HepG2 (cell line): Measurements from ENCODE around the gene ANKRD11. TPM values are rescaled to one million over a fixed set of nuclear protein-coding genes. Genes with fewer than 3 reads are reported as not detected.
A peak's percentile ranks its signal among the peaks of the same experiment; 100 is the strongest.
"Not testable (repeated sequence)": the region's sequence is repeated elsewhere in the genome, so short reads cannot be mapped to it uniquely, and the experiment has no call there.

ENCODE experiments used
- ATAC-seq: fragments of 200-7000 bp; cut with Tn5 transposase; 3 replicates; pipeline ENCODE4 v1.9.1; 2020; ENCODE audit warnings: mild to moderate bottlenecking, moderate library complexity
- BruUV-seq: library from RNA; stranded (reverse); fragments of 400-500 nt; replicated peaks from 2 replicates; lab custom pipeline; 2021; lab: Mats Ljungman, UMichigan
- CTCF ChIA-PET: fragments of 300-600 bp; formaldehyde crosslinking; extraction: SDS; loops from one replicate; lab custom pipeline; 2021; ENCODE audit warnings: low total read pairs, inconsistent platforms, low intra/inter-chr PET ratio; lab: Yijun Ruan, JAX
- POLR2A ChIA-PET: fragments of 350-600 bp; sonication (Branson Sonifier 250); formaldehyde crosslinking; loops from one replicate; lab custom pipeline; 2020; ENCODE audit warnings: antibody characterized with exemption, inconsistent platforms; lab: Yijun Ruan, JAX
- DNase-seq: peaks from one replicate; pipeline ENCODE4 v3.0.0-alpha.2; 2015; ENCODE audit warnings: low spot score
- FAIRE-seq: peaks from 3 replicates; lab custom pipeline; 2011; peaks lifted over from hg19 to GRCh38; lab: Jason Lieb, UNC
- H2AFZ ChIP-seq: one replicate; pipeline ENCODE4 v1.6.1; 2011; ENCODE audit warnings: low read length, inconsistent platforms
- H3K27ac ChIP-seq: fragments of 300-600 bp; 3 replicates; pipeline ENCODE4 v1.8.0; 2011; ENCODE audit warnings: mixed run types, mild to moderate bottlenecking, mixed read lengths, low read length, inconsistent platforms; ENCODE audit not compliant: insufficient read depth; ENCODE audit errors: extremely low read length
- H3K27me3 ChIP-seq, 2 experiments: fragments of 200-600 bp in 1 of 2; 2 replicates in 1 of 2; 3 replicates in 1 of 2; pipeline versions ENCODE4 v1.6.0 to v1.8.0; 2011; ENCODE audit warnings: low read length in 2 of 2, mild to moderate bottlenecking in 2 of 2, moderate library complexity in 2 of 2, inconsistent platforms in 1 of 2; ENCODE audit not compliant: insufficient read depth in 2 of 2, control insufficient read depth in 1 of 2
- H3K36me3 ChIP-seq, 2 experiments: fragments of 200-600 bp in 1 of 2; replicated peaks in 1 of 2; 2 replicates in 1 of 2; 3 replicates in 1 of 2; pipeline versions ENCODE4 v1.5.1 to v1.8.0; 2011; ENCODE audit warnings: low read length in 2 of 2, inconsistent platforms in 1 of 2; ENCODE audit not compliant: insufficient read depth in 2 of 2, control insufficient read depth in 1 of 2
- H3K4me1 ChIP-seq: 2 replicates; pipeline ENCODE4 v1.5.1; 2012; ENCODE audit warnings: low read length, inconsistent platforms; ENCODE audit not compliant: insufficient read depth
- H3K4me2 ChIP-seq: 2 replicates; pipeline ENCODE4 v1.6.0; 2011; ENCODE audit warnings: low read depth, low read length, inconsistent platforms
- H3K4me3 ChIP-seq, 3 experiments: fragments of 200-600 bp in 1 of 3; sonication (generic), shearing (Covaris generic) in 1 of 3; replicated peaks in 1 of 3; 2 replicates each; pipeline ENCODE4 v1.5.1; 2011 to 2016; ENCODE audit warnings: low read length in 3 of 3, inconsistent platforms in 2 of 3, low read depth in 2 of 3, mild to moderate bottlenecking in 2 of 3, control low read depth in 1 of 3, mixed read lengths in 1 of 3; ENCODE audit not compliant: insufficient read depth in 1 of 3
- H3K79me2 ChIP-seq: one replicate; pipeline ENCODE4 v1.6.1; 2011; ENCODE audit warnings: low read length, inconsistent platforms; ENCODE audit not compliant: insufficient read depth
- H3K9ac ChIP-seq: 2 replicates; pipeline ENCODE4 v1.6.0; 2011; ENCODE audit warnings: mild to moderate bottlenecking, low read depth, low read length, inconsistent platforms; ENCODE audit not compliant: insufficient read depth
- H3K9me3 ChIP-seq: 2 replicates; pipeline ENCODE4 v1.5.1; 2012; ENCODE audit warnings: mild to moderate bottlenecking, low read length
- H4K20me1 ChIP-seq: 2 replicates; pipeline ENCODE4 v1.6.0; 2011; ENCODE audit warnings: inconsistent platforms, mild to moderate bottlenecking, low read length, moderate library complexity; ENCODE audit not compliant: insufficient read depth
- AGO1 ChIP-seq: fragments of 200-400 bp; formaldehyde crosslinking; IDR thresholded peaks from 2 replicates; pipeline ENCODE4 v1.6.1; 2017; ENCODE audit warnings: mild to moderate bottlenecking, low read depth, low read length, moderate library complexity; ENCODE audit not compliant: poor library complexity, severe bottlenecking
- CREBL2 ChIP-seq: sonication (generic); formaldehyde crosslinking; IDR thresholded peaks from 2 replicates; pipeline ENCODE4 v1.8.1; 2023; ENCODE audit warnings: missing genetic modification reagents, mild to moderate bottlenecking, borderline replicate concordance
- DMTF1 ChIP-seq: sonication (generic); formaldehyde crosslinking; IDR thresholded peaks from 2 replicates; pipeline ENCODE4 v1.4.0; 2020; ENCODE audit warnings: mild to moderate bottlenecking, missing genetic modification reagents
- ETV6 ChIP-seq: sonication (generic); formaldehyde crosslinking; conservative IDR thresholded peaks from 2 replicates; pipeline ENCODE4 v1.4.0; 2020; ENCODE audit warnings: missing genetic modification reagents
- KDM4B ChIP-seq: sonication (generic); formaldehyde crosslinking; IDR thresholded peaks from 2 replicates; pipeline ENCODE4 v1.4.0; 2020; ENCODE audit warnings: missing genetic modification reagents
- PLRG1 ChIP-seq: fragments of 450-650 bp; conservative IDR thresholded peaks from 2 replicates; pipeline ENCODE4 v1.6.1; 2016
- SNAPC2 ChIP-seq: sonication (generic); formaldehyde crosslinking; IDR thresholded peaks from 2 replicates; pipeline ENCODE4 v1.8.1; 2022; ENCODE audit warnings: mild to moderate bottlenecking, missing genetic modification reagents
- SP140L ChIP-seq: sonication (generic); formaldehyde crosslinking; IDR thresholded peaks from 2 replicates; pipeline ENCODE4 v1.4.0; 2020; ENCODE audit warnings: missing genetic modification reagents, borderline replicate concordance
- TEAD2 ChIP-seq: sonication (generic); formaldehyde crosslinking; IDR thresholded peaks from 2 replicates; pipeline ENCODE4 v1.9.0; 2021; ENCODE audit warnings: missing genetic modification reagents
- ZEB1 ChIP-seq: IDR thresholded peaks from 2 replicates; pipeline ENCODE4 v1.6.1; 2012; ENCODE audit warnings: mild to moderate bottlenecking, low read depth, inconsistent platforms; ENCODE audit not compliant: insufficient replicate concordance
- ZKSCAN1 ChIP-seq: fragments of 150-350 bp; IDR thresholded peaks from 2 replicates; pipeline ENCODE4 v1.6.1; 2014; ENCODE audit warnings: low read length
- ZNF317 ChIP-seq: sonication (generic); formaldehyde crosslinking; IDR thresholded peaks from 2 replicates; pipeline ENCODE4 v1.5.0; 2020; ENCODE audit warnings: mild to moderate bottlenecking, missing genetic modification reagents
- ZNF34 ChIP-seq: sonication (generic); formaldehyde crosslinking; IDR thresholded peaks from 2 replicates; pipeline ENCODE4 v1.4.0; 2020; ENCODE audit warnings: mild to moderate bottlenecking, missing genetic modification reagents, borderline replicate concordance
- ZNF768 ChIP-seq: sonication (generic); formaldehyde crosslinking; IDR thresholded peaks from 2 replicates; pipeline ENCODE4 v1.4.0; 2020; ENCODE audit warnings: missing genetic modification reagents
- ZSCAN25 ChIP-seq: sonication (generic); formaldehyde crosslinking; IDR thresholded peaks from 2 replicates; pipeline ENCODE4 v1.8.0; 2022; ENCODE audit warnings: mild to moderate bottlenecking, missing genetic modification reagents
- WGBS: methylation state at CpG from one replicate; pipeline ENCODE4 v1.1.6; 2017; ENCODE audit warnings: low lambda C conversion rate; 5-methylcytosine and 5-hydroxymethylcytosine counted together
- in situ Hi-C: cut with HindIII; loops from 2 replicates; pipeline ENCODE4 v1.10.0; 2017; ENCODE audit warnings: low pct_unique_long_range_greater_than_20kb; ENCODE audit not compliant: extremely low pct_ligation_motif_present
- intact Hi-C: fragments of 100-400 bp; cut with micrococcal nuclease; formaldehyde crosslinking; loops from one replicate; pipeline ENCODE4 v1.10.0; 2022; ENCODE audit not compliant: unreplicated experiment
- polyA plus RNA-seq, 8 experiments: library from polyadenylated mRNA; depleted of rRNA in 3 of 8; stranded (reverse) in 7 of 8; unstranded in 1 of 8; fragments of >200 nt; fragmentation: Illumina TruSeq in 4 of 8; extraction: Trizol in 4 of 8; gene quantifications; 2 replicates each; pipeline versions ENCODE4 v1.2.1 to v1.2.3, GENCODE V29; 2011 to 2016; ENCODE audit warnings: low read depth in 4 of 8, missing spikeins in 1 of 8, mixed read lengths in 1 of 8; ENCODE audit not compliant: insufficient read depth in 1 of 8
- total RNA-seq, 5 experiments: library from RNA; depleted of rRNA; stranded (reverse); fragments of >200 nt; fragmentation: Illumina TruSeq; extraction: Trizol; gene quantifications; 2 replicates each; pipeline ENCODE4 v1.2.3, GENCODE V29; 2016; ENCODE audit warnings: low read depth in 1 of 5

Gene ANKRD11
- total and polyA plus RNA-seq, 2 of the 13 experiments (the other 11 are each of a cell fraction or from before 2014, with no cell fraction given), result 21.4 to 38.4 TPM

DNA sequence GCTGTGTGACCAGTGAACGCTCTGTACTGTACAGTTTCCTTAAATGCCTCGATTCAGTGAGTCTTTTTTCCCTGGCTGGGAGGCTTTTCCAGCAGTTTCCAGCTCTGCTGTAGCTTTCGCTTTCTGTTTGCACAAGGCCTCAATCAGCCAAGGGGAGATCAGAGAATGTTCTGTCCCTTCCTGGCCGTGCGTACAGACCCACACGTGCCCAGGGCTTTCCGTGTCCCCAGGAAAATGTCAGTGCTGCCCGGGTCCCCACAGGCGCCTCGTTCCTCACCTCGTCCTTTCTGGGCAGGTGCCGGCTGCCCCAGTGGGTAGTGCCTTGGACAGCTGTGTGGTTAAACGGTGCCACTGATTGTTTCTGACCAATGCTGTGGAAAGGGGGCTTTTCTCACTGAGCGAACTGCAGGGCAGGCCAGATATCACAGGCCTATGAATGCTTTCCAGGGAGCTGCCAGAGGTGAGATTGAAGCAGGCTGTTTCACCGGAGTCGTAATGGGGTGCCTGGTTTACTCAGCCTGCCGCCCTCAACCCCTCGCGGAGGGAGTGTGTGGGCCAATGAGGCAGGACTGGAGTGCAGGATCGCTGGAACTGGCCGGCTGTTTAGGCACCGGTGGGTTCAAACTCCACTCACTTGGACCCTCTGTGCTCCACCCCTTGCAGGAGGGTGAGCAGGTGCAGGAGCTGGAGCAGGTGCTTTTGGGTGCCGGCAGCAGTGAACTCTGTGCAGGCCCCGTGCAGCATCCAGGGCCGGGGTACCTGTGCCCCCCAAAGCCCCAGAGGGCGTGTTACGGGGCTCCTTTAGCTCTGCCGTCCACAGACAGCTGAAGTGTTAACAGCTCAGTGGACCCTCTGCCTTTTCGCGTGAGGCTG lies 228.4 kb downstream of the ANKRD11 start (continued):
- TF ChIP-seq AGO1 (peak; percentile 65), PLRG1 (no peak), SP140L (0 out of 2 replicates have a peak, but pooled peaks have one; percentile 20), ZNF768 (peak; percentile 78), ZEB1 (peak; percentile 45), CREBL2 (0 out of 2 replicates have a peak, but pooled peaks have one; percentile 49), KDM4B (CRISPR knock-in tag) (0 out of 2 replicates have a peak, but pooled peaks have one; percentile 15), ZNF34 (CRISPR knock-in tag) (peak; percentile 91), DMTF1 (CRISPR knock-in tag) (no peak), ZNF317 (no peak), ETV6 (CRISPR knock-in tag) (0 out of 2 replicates have a peak, but pooled peaks have one; percentile 31), TEAD2 (CRISPR knock-in tag) (no peak), SNAPC2 (0 out of 2 replicates have a peak, but pooled peaks have one; percentile 71), ZKSCAN1 (0 out of 2 replicates have a peak, but pooled peaks have one; percentile 28), ZSCAN25 (peak; percentile 68; the same call in 1 of the 2 replicates)

DNA sequence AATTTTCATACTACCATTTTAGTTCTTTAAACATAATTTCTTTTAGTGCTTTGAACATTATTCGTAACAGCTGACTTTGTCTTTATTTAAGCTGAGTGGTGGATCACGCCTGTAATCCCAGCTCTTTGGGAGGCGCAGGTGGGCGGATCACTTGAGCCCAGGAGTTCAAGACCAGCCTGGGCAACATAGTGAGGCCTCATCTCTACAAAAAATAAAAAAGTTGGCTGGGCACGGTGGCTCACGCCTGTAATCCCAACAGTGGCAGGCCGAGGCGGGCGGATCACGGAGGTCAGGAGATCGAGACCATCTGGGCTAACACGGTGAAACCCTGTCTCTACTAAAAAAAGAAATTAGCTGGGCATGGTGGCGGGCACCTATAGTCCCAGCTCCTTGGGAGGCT lies 230.5 kb downstream of the ANKRD11 start:
- 97% methylated on average over 13 of the region's 13 CpGs for WGBS
- H3K4me2 ChIP-seq, result not testable (repeated sequence)

More for the DNA sequence above, 230.5 kb downstream of the ANKRD11 start:
- H4K20me1 ChIP-seq, CTCF ChIA-PET, H3K27ac ChIP-seq, H3K27me3 ChIP-seq, H3K4me3 ChIP-seq, H2AFZ ChIP-seq, FAIRE-seq, H3K9ac ChIP-seq, H3K9me3 ChIP-seq, H3K36me3 ChIP-seq, ATAC-seq, DNase-seq, intact Hi-C loops, BruUV-seq: not testable (repeated sequence)
- in situ Hi-C loops, result loop anchor here (10.0 kb wide), 1 partner anchor 65 kb away; no protein-coding TSS in a partner anchor
- peaks cover 10% of the 10 kb centered on the region for H3K79me2 ChIP-seq
- POLR2A ChIA-PET, result interaction anchor here (4.2 kb wide), 1 partner anchor 14 kb away, joined by 78 read pairs; no protein-coding TSS in a partner anchor
- peaks cover 30% of the 10 kb centered on the region for H3K4me1 ChIP-seq
